Epithelial cell of proximal tubule (primary cell): Measurements from ENCODE around the gene NGEF. TPM values are rescaled to one million over a fixed set of nuclear protein-coding genes. Genes with fewer than 3 reads are reported as not detected.

Source experiments
- DNase-seq: peaks from one replicate; pipeline ENCODE4 v3.0.0-alpha.2; 2011; ENCODE audit warnings: low read depth
- H3K4me3 ChIP-seq: 2 replicates; pipeline ENCODE4 v1.5.1; 2011; ENCODE audit warnings: low read depth, mild to moderate bottlenecking, low read length
- CTCF ChIP-seq: conservative IDR thresholded peaks from 2 replicates; pipeline ENCODE4 v1.5.1; 2012; ENCODE audit warnings: low read depth, mild to moderate bottlenecking, low read length
- total RNA-seq: library from RNA; depleted of rRNA; stranded (reverse); fragments of >200 nt; gene quantifications from 2 replicates; pipeline ENCODE4 v1.2.3, GENCODE V29; 2015

The NGEF gene
- total RNA-seq, 1 donor from 2014 or later, result 8.6 TPM

GRCh38 chr2:232900811-232901735 lies 112.0 kb downstream of the NGEF start:
- no peak for TF ChIP-seq CTCF
- DNase-seq, result no peak

GRCh38 chr2:232898592-232899543 lies 114.2 kb downstream of the NGEF start:
- no peak for TF ChIP-seq CTCF
- DNase-seq, result no peak

More at GRCh38 chr2:232900811-232901735, 112.0 kb downstream of the NGEF start:
- no peak overlapping the region for H3K4me3 ChIP-seq

GRCh38 chr2:232897598-232898408 lies 115.3 kb downstream of the NGEF start:
- TF ChIP-seq CTCF, result no peak
- no peak overlapping the region for H3K4me3 ChIP-seq
- DNase-seq, result no peak

More at GRCh38 chr2:232898592-232899543, 114.2 kb downstream of the NGEF start:
- no peak overlapping the region for H3K4me3 ChIP-seq

- no peak for TF ChIP-seq CTCF
- no peak for DNase-seq
- no peak overlapping the region for H3K4me3 ChIP-seq
These were observed 116.1 kb downstream of the NGEF start for GRCh38 chr2:232896720-232897597.

- no peak overlapping the region for H3K4me3 ChIP-seq
- TF ChIP-seq CTCF, result no peak
- no peak for DNase-seq
These were observed 116.9 kb downstream of the NGEF start for GRCh38 chr2:232896111-232896510.
